A549 (cell line): ENCODE results near the gene INPP5A.

Experiments used
- CTCF ChIP-seq: fragments of >200 bp; sonication (Bioruptor Twin); formaldehyde crosslinking; IDR thresholded peaks from 3 replicates; pipeline ENCODE4 v1.5.1; 2016
- FOXS1 ChIP-seq: fragments of 250-450 bp; sonication (Bioruptor Pico); IDR thresholded peaks from 2 replicates; pipeline ENCODE4 v1.5.0; 2020; ENCODE audit warnings: mild to moderate bottlenecking, moderate library complexity
- TP53 ChIP-seq: fragments of 250-450 bp; sonication (Bioruptor Pico); IDR thresholded peaks from 2 replicates; pipeline ENCODE4 v1.5.0; 2021; ENCODE audit warnings: mild to moderate bottlenecking, moderate library complexity
- ZSCAN20 ChIP-seq: fragments of 250-450 bp; sonication (Bioruptor Pico); IDR thresholded peaks from 2 replicates; pipeline ENCODE4 v1.8.0; 2022; ENCODE audit warnings: mild to moderate bottlenecking, moderate library complexity

- no peak for TF ChIP-seq TP53
- TF ChIP-seq CTCF, result no peak
- no peak for TF ChIP-seq ZSCAN20 (CRISPR knock-in tag)
- TF ChIP-seq FOXS1 (CRISPR knock-in tag), result no peak
These were observed 2.9 kb downstream of the INPP5A start for GRCh38 chr10:132540456-132540855.
